Kidney (tissue), 14 donors: ENCODE measurements around the gene HRK. TPM values are rescaled to one million over a fixed set of nuclear protein-coding genes. Genes with fewer than 3 reads are reported as not detected.
A peak's percentile ranks its signal among the peaks of the same experiment; 100 is the strongest.

Experiments used
- DNase-seq, 5 donors: peaks; one replicate each; pipeline ENCODE4 v3.0.0-alpha.2; 2013 to 2020
- FAIRE-seq: peaks from 2 replicates; lab custom pipeline; 2012; peaks lifted over from hg19 to GRCh38; lab: Jason Lieb, UNC
- H3K27ac ChIP-seq, 2 donors: one replicate each; pipeline ENCODE4 v1.7.0; 2013; ENCODE audit warnings: low read depth in 2 of 2, low read length in 2 of 2, inconsistent platforms in 1 of 2
- H3K27me3 ChIP-seq: one replicate; pipeline ENCODE4 v1.7.1; 2013; ENCODE audit warnings: low read length, inconsistent platforms; ENCODE audit not compliant: control insufficient read depth, insufficient read depth
- H3K36me3 ChIP-seq, 3 donors: one replicate each; pipeline versions ENCODE4 v1.7.0 to v1.7.1; 2013; ENCODE audit warnings: low read length in 3 of 3, control low read depth in 1 of 3, inconsistent platforms in 1 of 3; ENCODE audit not compliant: insufficient read depth in 3 of 3, control insufficient read depth in 2 of 3
- H3K4me1 ChIP-seq, 3 donors: one replicate each; pipeline versions ENCODE4 v1.7.0 to v1.7.1; 2013; ENCODE audit warnings: low read length in 3 of 3, inconsistent platforms in 1 of 3, low read depth in 1 of 3; ENCODE audit not compliant: control insufficient read depth in 2 of 3, insufficient read depth in 2 of 3
- H3K4me3 ChIP-seq, 3 donors: one replicate each; pipeline versions ENCODE4 v1.7.0 to v1.8.1; 2013; ENCODE audit warnings: low read length in 3 of 3, control low read depth in 1 of 3, inconsistent platforms in 1 of 3
- H3K9ac ChIP-seq, 3 donors: one replicate each; pipeline versions ENCODE4 v1.7.0 to v1.7.1; 2013; ENCODE audit warnings: low read length in 3 of 3, control low read depth in 1 of 3, inconsistent platforms in 1 of 3
- H3K9me3 ChIP-seq, 3 donors: one replicate each; pipeline versions ENCODE4 v1.7.0 to v1.7.1; 2013; ENCODE audit warnings: low read length in 3 of 3, control low read depth in 1 of 3, inconsistent platforms in 1 of 3; ENCODE audit not compliant: control insufficient read depth in 2 of 3, insufficient read depth in 1 of 3
- intact Hi-C: fragments of 100-400 bp; cut with DNase I; formaldehyde crosslinking; loops from one replicate; pipeline ENCODE4 v1.11.1; 2022
- polyA plus RNA-seq: library from polyadenylated mRNA; stranded (reverse); fragments of 350-450 nt; fragmentation: Illumina TruSeq; extraction: RNeasy Lipid Tissue Mini Kit (QIAGEN cat#74804); gene quantifications from one replicate; pipeline ENCODE4 v1.2.3, GENCODE V29; 2014; ENCODE audit warnings: low read depth, low replicate concordance; ENCODE audit not compliant: insufficient read depth
- total RNA-seq: library from RNA; stranded (reverse); fragmentation: NEBNext Ultra II Directional; extraction: Animal tissue kit (Norgen Biotek cat#: 25700); gene quantifications from one replicate; pipeline ENCODE4 v1.2.1, GENCODE V29; 2021
- TF ChIP-seq, protein P1 (sequence below): IDR thresholded peaks from 3 replicates; pipeline ENCODE4 v1.5.1; 2012; ENCODE audit warnings: mild to moderate bottlenecking, moderate library complexity, borderline replicate concordance; ENCODE audit not compliant: insufficient read depth; ENCODE audit errors: extremely low read depth
- donor health status: control.
- donor health status: control.
- donor health status: control.
- donor health status: control.
- donor health status: control.
- donor health status: DM: yes; HTN: yes; CAD: no.
- donor health status: Normal renal cell carcinoma (clear cell type).

The HRK gene
- total and polyA plus RNA-seq, 2 donors from 2014 or later: 5.0 TPM; not detected in 1

DNA sequence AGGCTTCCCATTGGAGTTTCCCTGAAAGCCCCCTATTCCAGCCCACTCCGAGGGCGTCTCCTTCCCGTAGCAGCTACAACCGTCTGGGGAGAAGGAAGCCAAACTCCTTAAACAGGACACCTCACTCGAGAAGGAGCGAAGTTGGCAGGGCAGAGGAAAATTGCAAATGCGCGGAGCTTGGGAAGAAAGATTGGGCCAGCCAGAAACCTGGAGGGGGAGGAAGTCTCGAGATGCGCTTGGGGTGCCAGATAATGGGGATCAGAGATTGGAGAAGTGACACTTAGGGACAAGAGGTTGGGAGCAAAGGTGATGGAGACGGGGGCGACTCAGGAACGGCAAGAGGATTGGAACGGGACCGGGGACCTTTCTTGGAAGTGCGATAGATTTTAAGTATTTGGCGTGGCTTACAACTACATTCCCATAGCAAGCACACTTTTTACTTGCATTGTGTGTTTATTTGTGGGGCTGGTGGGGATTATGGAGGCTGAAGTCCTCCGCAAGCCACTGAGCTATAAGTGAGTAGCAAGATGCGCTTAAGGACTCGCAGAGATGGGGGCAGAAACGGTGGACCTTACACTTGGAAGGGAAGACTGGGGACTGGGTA lies 926 bp downstream of the HRK start:
- DNase-seq: peak in 1 of 5 donors; percentile 23
- no peak for FAIRE-seq
- peaks cover 36% of the 10 kb centered on the region for H3K27me3 ChIP-seq
- no peaks in the 10 kb centered on the region for H3K36me3 ChIP-seq
- H3K27ac ChIP-seq: no peak overlapping the region
- no peaks in the 10 kb centered on the region for H3K9me3 ChIP-seq
- TF ChIP-seq, protein P1, sequence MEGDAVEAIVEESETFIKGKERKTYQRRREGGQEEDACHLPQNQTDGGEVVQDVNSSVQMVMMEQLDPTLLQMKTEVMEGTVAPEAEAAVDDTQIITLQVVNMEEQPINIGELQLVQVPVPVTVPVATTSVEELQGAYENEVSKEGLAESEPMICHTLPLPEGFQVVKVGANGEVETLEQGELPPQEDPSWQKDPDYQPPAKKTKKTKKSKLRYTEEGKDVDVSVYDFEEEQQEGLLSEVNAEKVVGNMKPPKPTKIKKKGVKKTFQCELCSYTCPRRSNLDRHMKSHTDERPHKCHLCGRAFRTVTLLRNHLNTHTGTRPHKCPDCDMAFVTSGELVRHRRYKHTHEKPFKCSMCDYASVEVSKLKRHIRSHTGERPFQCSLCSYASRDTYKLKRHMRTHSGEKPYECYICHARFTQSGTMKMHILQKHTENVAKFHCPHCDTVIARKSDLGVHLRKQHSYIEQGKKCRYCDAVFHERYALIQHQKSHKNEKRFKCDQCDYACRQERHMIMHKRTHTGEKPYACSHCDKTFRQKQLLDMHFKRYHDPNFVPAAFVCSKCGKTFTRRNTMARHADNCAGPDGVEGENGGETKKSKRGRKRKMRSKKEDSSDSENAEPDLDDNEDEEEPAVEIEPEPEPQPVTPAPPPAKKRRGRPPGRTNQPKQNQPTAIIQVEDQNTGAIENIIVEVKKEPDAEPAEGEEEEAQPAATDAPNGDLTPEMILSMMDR: no peak
- H3K4me3 ChIP-seq: no peak overlapping the region
- intact Hi-C loops: no loop called here
- no peak overlapping the region for H3K9ac ChIP-seq
- peaks cover 0 to 6% (median 0%) of the 10 kb centered on the region in 3 donors for H3K4me1 ChIP-seq

DNA sequence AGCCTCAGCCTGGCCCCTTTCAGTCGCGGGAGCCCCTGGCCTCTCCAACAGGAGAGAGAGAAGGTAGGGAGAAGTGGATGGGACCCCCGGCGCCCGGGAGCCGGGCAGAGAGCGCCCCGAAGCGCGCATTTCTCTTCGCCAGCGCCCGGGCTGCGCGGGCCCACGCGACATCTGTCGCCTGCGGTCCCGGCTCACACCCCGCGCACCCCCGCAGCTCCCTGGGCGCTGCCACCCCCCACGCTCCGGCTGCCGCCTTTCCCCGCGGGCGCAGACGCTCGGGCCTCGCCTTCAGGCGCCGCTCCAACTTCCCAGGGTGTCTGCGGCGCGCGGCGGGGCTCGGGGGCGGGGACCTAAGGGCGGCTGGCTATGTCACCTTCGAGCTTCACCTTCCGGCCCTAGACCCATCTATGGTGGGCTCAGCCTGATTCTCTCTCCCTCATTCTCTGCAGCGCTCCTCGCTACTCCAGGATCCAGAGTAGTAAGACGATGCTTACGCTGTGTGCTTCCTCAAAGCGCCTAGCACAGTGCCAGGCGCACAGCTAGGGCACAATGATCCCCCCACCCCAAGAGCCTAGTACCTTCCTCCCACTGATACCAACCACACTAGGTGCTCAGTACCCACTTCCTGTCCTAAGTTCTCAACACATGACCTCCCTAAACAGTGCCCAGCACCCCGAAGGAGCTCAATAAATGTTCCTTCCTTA lies 1.6 kb downstream of the HRK start:
- Histone ChIP-seq H3K4me1 (peaks cover 0 to 6% (median 0%) of the 10 kb centered on the region in 3 donors), H3K4me3 (no peak overlapping the region), H3K27me3 (peaks cover 36% of the 10 kb centered on the region), H3K27ac (no peak overlapping the region), H3K9ac (no peak overlapping the region), H3K36me3 (no peaks in the 10 kb centered on the region), H3K9me3 (peaks cover 0 to under 1% (median 0%) of the 10 kb centered on the region in 3 donors)
- TF ChIP-seq, protein P1: no peak
- FAIRE-seq: no peak
- intact Hi-C loops: no loop called here
- DNase-seq: peak in 2 of 5 donors; percentile 31 to 53

DNA sequence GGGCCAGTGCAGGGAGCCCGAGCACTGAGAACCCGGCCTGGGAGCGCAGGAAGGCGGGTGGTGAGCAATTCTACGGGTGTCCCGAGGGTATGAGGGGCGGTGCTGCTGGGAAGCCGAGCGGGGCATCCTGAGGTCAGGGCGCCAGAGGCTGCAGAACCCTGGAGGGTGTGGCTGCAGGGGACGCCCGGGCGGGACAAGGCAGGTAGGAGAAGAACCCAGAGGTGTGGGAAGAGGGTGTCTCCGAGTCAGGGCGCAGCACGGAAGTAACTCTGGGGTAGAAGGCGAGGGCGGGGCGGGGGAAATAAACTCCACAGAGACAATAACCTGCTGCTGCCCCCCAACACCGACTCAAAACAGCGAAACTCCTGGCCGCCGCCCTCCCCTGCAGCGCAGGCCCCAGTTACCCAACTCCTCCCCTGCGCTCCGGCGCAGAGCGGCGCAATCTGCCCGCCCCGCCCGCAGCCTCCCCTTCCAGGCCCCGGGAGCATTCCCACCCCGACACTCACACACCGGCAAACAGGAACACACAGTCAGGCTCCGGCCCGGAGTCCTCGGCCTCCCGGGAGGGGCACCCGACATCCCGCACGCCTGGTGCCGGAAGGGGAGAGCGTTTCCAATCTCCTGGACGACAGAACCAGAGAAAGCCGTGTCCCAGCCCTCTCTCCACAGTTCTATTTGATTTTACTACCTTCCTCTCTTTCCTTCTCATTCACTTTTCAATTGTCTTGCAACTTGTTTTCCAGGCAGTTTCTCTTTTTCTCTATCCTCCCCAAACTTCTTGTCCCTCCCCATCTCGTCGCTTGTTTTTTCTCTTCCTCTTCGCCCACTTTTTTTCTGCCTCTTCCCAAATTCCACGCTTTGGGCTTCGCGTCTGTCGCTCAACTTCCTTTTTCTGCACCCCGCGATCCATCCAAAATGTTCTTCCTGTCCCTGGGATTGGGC lies 2.4 kb downstream of the HRK start:
- Histone ChIP-seq H3K27me3 (peaks cover 36% of the 10 kb centered on the region), H3K4me3 (no peak overlapping the region), H3K9me3 (peaks cover 0 to 4% (median 0%) of the 10 kb centered on the region in 3 donors), H3K4me1 (peaks cover 0 to 6% (median 0%) of the 10 kb centered on the region in 3 donors), H3K27ac (no peak overlapping the region), H3K9ac (no peak overlapping the region), H3K36me3 (no peaks in the 10 kb centered on the region)
- DNase-seq: peak in 4 of 5 donors; percentile 30 to 89 (median 36)
- intact Hi-C loops: no loop called here
- TF ChIP-seq, protein P1: no peak
- no peak for FAIRE-seq
